Dermis microvascular lymphatic vessel endothelial cell (primary cell): ENCODE results near the gene GFRA3. TPM values are rescaled to one million over a fixed set of nuclear protein-coding genes. Genes with fewer than 3 reads are reported as not detected.
A peak's percentile ranks its signal among the peaks of the same experiment; 100 is the strongest.
"Not testable (repeated sequence)": the region's sequence is repeated elsewhere in the genome, so short reads cannot be mapped to it uniquely, and the experiment has no call there.

ENCODE experiments used
- DNase-seq, 2 donors: peaks; one replicate each; pipeline versions ENCODE4 v3.0.0 to v3.0.0-alpha.2; 2010; ENCODE audit warnings: low read depth in 2 of 2
- total RNA-seq: library from RNA; depleted of rRNA; stranded (reverse); fragments of >200 nt; gene quantifications from 2 replicates; pipeline ENCODE4 v1.2.1, GENCODE V29; 2014

GFRA3 gene, protein sequence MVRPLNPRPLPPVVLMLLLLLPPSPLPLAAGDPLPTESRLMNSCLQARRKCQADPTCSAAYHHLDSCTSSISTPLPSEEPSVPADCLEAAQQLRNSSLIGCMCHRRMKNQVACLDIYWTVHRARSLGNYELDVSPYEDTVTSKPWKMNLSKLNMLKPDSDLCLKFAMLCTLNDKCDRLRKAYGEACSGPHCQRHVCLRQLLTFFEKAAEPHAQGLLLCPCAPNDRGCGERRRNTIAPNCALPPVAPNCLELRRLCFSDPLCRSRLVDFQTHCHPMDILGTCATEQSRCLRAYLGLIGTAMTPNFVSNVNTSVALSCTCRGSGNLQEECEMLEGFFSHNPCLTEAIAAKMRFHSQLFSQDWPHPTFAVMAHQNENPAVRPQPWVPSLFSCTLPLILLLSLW
- not detected in 2 replicates for total RNA-seq

DNA sequence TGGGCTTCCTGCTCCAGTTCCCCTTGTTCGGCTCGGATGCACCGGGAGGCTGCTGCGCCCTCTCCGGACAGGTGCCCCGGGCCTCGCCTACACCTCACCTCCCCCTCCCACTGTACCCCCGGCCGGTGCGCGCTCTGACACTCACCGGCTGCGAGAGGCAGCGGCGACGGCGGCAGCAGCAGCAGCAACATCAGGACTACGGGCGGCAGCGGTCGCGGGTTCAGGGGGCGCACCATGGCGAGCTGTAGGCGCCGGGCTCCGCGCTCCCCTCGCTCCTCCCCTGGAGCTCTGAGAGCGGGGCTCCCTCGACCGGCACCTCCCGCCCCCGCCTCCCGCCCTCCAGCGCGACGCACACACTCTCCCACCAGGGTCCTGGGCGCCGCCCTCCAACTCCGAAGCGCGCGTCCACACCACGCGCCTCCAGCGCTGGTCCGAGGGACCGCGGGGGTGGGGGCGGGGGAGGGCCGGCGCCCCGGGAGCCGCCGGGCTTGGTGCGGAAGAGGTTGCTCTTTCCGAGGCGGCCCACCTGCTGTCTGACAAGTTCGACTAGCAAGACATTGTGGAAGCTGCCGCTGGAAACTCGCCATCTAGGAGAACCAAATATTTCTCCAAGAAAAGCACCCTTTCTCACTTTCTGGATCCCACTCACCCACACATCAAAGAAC lies at the start of gene GFRA3:
TSS of gene GFRA3 (minus strand) at position 433 of the 665 bp plus-strand sequence. CDS start at position 236, 197 bp downstream.
- DNase-seq = peak in 1 of 2 donors; percentile 5

DNA sequence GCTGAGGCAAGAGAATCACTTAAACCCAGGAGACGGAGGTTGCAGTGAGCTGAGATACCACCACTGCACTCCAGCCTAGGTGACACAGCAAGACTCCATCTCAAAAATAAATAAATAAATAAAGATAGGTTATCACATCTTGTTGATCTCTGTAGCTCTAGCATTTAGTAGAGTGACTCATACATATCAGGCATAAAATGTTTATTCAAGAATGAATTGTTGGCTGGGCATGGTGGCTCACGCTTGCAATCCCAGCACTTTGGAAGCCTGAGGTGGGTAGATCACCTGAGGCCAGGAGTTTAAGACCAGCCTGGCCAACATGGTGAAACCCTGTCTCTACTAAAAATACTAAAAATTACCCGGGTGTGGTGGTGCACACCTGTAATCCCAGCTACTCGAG lies 43.8 kb upstream of the GFRA3 start:
- not testable (repeated sequence) for DNase-seq

DNA sequence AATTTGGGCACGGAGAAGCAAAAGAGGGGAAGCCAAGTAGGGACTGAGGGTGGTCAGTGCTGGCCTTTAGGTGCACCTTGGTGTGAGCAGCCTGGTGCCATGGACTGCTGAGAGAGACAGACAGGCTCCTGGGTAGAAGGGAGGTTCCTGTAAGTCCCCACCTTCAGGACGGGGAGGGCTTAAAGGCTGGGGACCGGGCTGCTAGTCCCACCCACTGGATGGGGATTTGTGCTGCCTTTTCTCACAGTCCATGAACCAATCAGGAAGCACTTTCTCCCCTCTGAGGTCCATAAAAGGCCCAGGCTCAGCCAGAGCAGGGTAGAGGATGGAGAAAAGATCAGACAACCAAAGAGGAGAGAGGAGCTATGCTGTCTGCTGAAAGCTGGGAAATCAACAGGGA lies 41.9 kb upstream of the GFRA3 start:
- no peak for DNase-seq

DNA sequence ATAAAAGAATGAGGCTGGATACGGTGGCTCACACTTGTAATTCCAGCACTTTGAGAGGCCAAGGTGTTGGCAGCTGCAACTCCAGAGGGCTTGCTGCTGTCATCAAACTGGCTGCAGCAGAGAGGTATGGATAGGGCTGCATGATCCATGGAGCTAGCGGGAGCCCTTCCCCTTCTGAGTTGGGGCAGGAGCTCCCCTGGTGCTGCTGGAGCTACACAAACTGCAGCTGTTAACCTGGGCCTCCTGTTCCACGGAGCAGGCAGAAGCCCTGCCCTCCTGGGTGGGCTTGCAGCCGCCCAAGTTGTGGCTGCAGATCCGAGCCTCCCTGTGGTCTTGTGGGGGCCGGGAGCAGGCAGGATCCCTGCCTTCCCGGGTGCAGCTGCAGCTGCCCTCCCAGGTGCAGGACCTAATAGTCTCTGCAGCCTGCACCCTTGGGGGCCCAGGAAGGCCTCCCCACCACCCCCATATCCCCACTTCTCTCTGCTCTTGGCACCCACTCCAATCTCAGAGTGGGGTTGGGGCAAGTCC lies 41.4 kb upstream of the GFRA3 start:
- no peak for DNase-seq

DNA sequence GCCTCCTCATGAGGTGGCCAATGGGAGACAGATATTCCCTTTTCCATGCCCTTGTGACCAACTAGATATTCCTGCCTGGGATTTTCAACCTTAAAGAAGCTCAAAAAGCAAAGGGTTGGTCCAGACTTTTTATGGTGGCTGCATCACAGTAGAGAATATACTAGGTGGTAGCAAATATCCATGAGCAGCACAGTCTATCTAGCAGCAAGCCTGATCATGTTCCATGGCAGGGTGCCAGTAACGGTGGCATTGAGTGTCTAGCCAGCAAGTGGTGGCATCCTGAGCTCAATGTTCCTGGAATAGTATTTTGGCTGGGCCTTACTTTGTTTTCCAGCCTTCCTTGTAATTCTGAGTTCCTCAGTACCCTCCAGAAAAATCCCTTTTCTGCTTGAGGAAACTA lies 31.4 kb upstream of the GFRA3 start:
- peak; percentile 4 to 21 for DNase-seq

DNA sequence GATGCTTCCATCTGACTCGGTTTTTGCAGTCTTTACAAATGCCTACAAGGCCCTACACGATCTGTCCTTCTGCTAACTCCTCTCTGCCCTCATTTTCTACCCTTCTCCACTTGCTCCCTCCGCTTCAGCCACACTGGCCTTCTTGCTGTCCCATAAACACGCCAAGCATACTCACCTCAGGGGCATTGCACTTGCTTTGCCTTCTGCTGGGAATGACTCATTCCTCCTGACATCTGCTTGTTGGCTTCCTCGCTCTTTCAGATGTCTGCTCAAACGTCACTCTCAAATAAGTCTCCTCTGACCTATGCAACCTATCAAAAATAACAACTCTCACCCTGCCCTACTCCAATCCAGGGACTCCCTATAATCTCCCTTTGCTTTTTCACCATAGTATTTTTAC lies 29.0 kb upstream of the GFRA3 start:
- DNase-seq = peak in 1 of 2 donors; percentile 20

DNA sequence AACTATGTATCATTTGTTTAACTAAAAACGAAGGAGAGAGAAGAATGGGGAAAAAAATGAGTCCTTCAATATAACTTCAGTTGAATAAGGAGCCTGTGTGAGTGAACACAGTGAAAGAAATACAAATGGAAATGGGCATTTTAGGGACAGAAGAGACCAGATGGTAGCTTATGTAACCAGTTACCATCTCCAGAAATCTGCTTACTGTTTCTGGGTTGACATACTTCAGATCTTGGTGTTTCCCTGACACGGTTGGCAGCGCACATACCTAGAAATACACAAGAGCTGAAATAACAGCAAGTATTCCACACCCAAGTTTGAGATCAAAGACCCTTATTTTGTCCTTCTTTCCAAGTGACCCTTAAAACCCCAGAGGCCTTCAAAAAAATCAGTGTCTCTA lies 14.9 kb upstream of the GFRA3 start:
- no peak for DNase-seq

DNA sequence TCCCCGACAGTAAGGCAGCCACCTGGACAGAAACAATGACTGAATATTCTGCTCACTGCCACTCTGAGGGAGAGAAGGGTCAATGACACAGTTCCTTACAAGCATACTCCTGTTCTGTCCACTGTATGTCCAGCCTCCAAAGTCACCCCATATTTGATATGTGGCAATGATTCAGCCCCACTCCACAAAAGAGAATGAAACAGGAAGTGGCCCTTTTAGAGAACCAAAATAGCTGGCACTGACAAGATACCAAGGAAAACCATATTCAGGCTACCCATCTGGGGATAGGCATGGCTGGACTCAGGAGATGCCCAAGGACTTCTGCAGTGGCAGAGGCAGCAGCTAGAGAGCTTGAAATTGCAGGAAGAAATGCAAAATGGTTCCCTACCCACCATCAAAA lies 12.8 kb upstream of the GFRA3 start:
- no peak for DNase-seq

DNA sequence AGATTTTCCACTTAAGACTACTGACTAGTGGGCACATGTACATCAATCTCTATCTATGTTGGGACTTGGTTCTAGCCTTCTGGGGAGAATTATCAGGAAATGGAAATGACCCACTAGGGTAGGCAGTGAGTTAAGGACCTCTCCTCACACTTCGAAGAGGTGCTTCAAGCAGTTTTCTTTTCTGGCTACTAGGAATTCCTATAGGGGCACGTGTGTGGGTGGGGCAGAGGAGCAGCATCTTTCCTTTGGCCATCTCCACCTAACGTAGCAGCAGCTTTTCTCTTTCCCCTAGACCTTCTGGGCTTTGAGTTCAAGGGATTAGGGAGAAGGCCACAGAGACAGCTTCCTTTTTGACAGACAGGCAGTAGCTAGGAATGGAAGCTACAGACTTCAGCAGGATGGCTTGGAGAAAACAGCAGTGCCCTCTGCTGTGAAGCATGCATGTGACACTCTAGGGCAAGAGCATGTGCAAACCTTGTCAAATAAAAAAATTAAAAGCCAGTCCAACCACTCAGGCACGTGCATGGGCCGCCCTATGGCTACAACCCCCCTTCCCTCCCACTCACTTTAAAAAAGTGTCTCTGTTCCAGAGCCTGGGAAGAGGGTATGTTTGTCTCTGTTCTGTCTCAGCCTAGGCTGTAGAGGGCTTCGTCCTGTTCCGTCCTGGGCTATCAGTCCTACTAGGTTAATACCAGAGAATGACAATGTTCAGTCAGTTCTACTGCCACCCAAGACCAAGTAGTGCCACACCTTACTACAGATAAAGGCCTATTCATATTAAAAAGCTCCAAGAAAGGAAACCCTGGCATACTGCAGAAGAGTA lies 8.7 kb upstream of the GFRA3 start:
- DNase-seq = peak; percentile 64 to 66

DNA sequence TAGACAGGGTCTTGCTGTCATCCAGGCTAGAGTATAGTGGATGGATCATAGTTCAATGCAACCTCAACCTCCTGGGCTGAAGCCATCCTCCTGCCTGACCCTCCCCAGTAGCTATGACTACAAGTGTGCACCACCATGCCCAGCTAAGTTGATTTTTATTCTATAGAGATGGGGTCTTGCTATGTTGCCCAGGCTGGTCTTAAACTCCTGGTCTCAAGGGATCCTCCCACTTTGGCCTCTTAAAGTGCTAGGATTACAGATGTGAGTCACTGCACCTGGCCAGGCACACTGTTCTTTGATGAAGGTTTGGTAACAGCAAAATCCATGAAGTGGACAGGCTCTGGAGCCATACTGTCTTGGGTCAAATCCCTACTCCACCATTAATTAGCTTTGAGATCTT lies 6.5 kb upstream of the GFRA3 start:
- DNase-seq = no peak

DNA sequence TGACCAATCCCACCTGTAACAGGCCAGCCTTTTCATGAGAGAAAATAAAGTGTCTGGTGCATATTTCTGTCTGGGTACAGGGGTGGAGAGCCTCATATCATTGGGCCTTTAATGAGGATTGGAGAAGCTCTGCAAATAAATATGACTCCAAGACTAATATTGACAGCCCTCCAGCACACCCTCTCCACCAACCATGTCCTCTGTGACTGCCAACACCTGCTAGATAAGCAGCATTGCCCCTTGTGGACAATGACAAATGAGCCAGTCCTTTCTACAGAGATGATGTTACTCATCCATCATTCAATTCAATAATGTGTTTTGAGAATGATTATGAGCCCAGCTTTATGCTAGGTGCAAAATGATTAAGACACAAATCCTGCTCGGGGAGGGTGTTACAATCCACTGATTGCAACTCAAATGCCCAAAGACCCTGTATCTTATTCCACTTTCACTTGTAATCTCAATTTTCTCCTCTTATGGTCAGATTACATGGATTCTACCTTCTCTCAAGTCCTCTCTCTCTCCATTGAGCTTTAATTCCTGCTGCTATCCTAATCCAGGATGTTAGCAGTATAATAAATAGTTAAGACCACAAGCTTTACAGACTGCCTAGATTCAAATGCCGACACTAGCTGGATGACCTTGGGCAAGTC lies 2.1 kb upstream of the GFRA3 start:
- DNase-seq = no peak

DNA sequence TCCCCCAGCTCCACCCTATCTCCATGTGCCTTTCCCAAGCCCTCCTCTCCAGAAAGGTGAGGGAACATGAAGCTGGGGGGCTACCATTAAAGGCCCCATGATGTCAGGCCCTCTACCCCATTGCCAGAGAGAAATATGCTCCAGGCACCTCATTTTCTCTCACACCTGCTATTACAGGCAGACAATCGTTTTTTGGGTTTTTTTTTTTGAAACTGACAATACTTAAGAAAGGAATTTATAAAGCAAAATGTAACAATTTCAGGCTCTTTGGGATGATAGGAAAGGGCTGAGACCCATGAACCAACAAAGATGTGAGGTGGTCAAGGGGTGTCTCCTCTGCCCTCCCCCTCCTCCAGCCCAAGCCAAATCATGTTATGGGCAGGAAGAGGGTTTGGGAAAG lies 1.5 kb upstream of the GFRA3 start:
- DNase-seq = no peak

DNA sequence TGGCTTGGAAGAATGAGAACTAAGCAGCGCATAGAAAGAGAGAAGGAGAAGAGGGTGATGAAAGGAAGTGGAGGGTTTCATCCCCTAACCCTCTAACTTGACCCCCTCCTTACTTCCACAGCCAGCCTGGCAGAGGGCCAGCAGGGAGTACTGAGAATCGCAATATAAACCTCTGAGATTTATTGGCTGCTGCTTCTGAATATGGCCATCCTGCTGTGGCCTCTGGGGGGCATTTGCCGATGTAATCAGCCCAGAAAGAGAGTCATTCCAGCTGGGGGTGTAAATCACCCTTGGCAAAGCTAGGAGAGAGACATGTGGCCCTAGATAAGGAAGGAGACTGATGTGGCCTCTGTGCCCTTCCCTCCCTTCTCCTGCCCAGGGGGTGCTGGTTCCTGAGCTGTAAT lies 960 bp upstream of the GFRA3 start:
- no peak for DNase-seq

DNA sequence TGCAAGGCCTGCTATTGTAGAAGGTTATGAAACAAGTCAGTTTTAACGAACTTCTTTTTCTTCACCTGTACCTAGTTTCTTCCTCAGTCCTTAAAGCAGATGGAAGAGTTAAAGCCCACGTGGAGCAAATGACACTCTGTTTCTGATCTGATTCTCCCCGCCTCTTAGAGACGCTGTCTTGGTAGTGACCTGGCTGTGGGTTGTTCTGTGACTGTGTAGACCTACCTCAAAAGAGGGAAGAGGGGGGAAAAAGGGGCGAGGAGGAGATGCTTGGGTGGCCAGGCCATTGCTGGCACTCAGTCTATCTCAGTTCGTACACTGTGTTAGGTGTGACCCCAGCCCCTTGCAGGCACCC lies 610 bp downstream of the GFRA3 start:
- DNase-seq = no peak

DNA sequence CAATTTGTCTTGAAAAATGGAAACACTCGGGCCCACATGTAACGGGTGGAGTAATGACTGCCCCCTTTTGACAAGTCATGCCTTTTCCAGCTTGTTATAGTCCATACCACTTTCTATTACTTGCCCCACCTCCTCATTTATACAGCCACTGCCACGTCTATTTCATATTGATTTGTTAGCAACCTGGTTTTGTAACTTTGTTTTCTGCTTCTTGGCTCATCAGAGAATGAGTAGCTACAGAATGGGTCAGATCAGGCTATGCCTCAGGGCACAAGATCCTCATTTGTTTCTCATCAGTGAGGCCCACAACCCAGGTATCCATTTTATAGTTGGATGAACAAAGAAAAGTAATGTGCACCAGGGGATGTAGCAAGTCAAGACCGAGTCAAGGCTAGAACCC lies 1.7 kb downstream of the GFRA3 start:
- DNase-seq = no peak

DNA sequence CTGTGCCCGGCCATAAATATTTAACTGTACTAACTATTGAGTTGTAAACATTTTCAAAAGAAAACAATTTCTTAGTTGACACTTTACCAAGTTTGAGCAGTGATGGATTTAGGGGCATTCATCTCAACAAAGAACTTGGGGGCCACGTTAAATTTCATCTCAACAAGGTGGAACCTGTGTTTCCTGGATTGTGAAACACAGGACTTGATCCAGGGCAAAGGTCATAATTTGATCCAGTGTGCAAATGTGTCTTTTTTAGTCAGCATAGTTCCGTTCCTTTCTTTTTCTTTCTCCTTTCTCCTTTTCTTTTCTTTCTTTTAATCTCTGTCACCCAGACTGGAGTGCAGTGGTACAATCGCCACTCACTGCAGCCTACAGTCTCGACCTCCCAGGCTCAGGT lies 3.1 kb downstream of the GFRA3 start:
- DNase-seq = no peak

DNA sequence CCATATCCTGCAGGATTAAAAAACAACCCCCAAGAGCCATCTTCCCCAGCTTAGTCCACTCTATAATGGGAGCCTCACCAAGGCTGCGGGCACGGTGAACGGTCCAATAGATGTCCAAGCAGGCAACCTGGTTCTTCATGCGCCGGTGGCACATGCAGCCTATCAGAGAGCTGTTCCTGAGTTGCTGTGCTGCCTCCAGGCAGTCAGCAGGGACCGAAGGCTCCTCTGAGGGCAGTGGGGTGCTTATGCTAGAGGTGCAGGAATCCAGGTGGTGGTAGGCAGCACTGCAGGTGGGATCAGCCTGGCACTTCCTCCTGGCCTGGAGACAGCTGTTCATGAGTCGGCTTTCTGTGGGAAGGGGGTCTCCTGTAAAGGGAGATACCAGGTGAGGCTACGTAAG lies 10.2 kb downstream of the GFRA3 start:
- no peak for DNase-seq

DNA sequence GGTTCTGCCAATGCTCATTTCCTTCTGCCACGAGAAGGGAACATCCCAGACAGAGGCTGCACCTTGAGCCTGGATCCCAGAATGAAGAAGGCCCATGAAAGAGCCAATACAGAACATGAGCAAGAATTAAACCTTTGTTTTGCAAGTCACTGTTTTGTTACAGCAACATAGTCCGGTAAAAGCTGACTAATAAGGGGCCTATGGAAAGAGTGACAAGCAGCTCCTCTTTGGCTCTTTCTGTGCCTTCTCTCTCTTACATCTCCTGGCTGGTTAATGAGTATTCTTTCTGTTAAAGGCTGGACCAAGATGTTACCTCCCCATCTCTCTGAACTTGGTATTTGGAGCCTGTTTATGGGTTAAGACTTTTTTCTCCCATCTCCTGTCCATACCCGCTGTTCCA lies 10.8 kb downstream of the GFRA3 start:
- DNase-seq = no peak

DNA sequence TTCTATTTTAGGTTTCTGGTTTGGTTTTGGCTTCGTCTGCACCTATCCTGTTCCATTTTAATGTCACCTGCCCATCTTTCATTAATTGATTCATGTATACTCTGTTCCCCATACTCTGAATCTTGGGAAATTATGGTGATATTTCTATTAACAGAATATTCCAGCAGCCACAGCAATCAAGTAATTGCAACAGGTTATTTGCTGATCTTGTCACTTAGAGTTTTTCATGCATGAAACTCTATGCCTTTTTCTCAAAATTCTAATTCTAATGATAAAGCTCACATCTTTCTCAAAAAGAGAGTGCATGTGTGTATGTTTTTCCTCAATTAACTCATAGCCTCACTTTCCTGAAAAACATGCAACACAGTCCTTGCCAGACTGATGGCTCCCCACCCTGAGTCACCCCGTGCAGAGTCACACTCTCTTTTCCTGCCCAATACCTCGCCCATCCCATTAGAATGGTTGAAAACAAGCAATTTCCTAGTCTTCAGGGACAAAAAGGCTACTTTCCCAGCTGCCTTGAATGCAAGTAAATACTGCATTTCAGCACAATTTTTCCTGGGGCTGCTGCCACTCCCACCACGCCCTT lies 15.6 kb downstream of the GFRA3 start:
- DNase-seq = peak in 1 of 2 donors; percentile 26

DNA sequence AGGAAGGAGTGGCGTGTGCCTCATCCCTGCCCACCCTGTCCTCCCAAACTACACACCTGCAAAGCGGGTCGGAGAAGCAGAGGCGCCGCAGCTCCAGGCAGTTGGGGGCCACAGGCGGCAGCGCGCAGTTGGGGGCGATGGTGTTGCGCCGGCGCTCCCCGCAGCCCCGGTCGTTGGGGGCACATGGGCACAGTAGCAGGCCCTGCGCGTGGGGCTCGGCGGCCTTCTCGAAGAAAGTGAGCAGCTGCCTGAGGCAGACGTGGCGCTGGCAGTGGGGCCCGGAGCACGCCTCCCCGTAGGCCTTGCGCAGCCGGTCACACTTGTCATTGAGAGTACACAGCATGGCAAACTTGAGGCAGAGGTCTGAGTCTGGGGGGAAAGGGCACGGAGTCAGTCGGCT lies 16.8 kb downstream of the GFRA3 start:
- DNase-seq = no peak

DNA sequence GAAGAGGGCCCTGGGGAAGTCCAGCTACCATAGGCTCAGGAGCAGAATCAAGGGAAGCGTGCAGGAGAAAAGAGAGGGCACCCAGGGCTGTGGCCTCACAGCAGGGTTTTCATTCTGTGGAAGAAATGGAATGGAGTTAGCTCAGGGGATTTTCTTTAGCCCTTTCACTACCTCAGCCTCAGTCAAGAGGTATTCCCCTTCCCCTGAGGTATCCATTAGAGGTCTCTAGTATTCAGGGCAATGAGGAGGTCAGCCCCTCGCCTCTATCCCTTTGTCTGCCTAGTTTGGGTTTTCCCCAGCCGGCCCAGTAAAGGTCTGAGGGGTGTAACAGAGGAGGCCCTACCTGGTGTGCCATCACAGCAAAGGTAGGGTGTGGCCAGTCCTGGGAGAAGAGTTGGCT lies 21.5 kb downstream of the GFRA3 start:
- no peak for DNase-seq
